GM06990 (cell line): ENCODE data around the gene ZNF862.
A peak's percentile ranks its signal among the peaks of the same experiment; 100 is the strongest.

ENCODE experiments used
- DNase-seq: peaks from one replicate; pipeline ENCODE4 v3.0.0-alpha.2; 2011; ENCODE audit not compliant: insufficient read length; ENCODE audit errors: extremely low read depth
- H3K27me3 ChIP-seq: replicated peaks from 2 replicates; pipeline ENCODE4 v1.6.0; 2011; ENCODE audit warnings: low read length; ENCODE audit not compliant: control insufficient read depth, insufficient read depth
- H3K36me3 ChIP-seq: 2 replicates; pipeline ENCODE4 v1.5.1; 2011; ENCODE audit warnings: low read length; ENCODE audit not compliant: control insufficient read depth, insufficient read depth
- H3K4me3 ChIP-seq: replicated peaks from 2 replicates; pipeline ENCODE4 v1.5.1; 2011; ENCODE audit warnings: low read depth, mild to moderate bottlenecking, control low read depth, low read length
- CTCF ChIP-seq: IDR thresholded peaks from 2 replicates; pipeline ENCODE4 v1.5.1; 2011; ENCODE audit warnings: low read length, control low read depth, mild to moderate bottlenecking, inconsistent platforms; ENCODE audit not compliant: insufficient read depth, poor library complexity, severe bottlenecking

ZNF862 gene

GRCh38 chr7:149874644-149875028, 36.5 kb downstream of the ZNF862 start:
- H3K4me3 ChIP-seq, result peak overlapping the region; percentile 84
- H3K36me3 ChIP-seq, result peaks cover 2% of the 10 kb centered on the region; the same call in 1 of the 2 replicates

GRCh38 chr7:149875396-149875795, 37.2 kb downstream of the ZNF862 start:
- Histone ChIP-seq H3K27me3 (no peaks in the 10 kb centered on the region), H3K36me3 (peaks cover 5% of the 10 kb centered on the region; the same call in 1 of the 2 replicates), H3K4me3 (no peak overlapping the region)
- DNase-seq, result no peak
- no peak for TF ChIP-seq CTCF

More at GRCh38 chr7:149874644-149875028, 36.5 kb downstream of the ZNF862 start:
- DNase-seq, result no peak
- no peak for TF ChIP-seq CTCF
- H3K27me3 ChIP-seq, result no peaks in the 10 kb centered on the region

- no peaks in the 10 kb centered on the region for H3K27me3 ChIP-seq
- DNase-seq, result no peak
- no peak overlapping the region for H3K4me3 ChIP-seq
- peaks cover 5% of the 10 kb centered on the region; the same call in 1 of the 2 replicates for H3K36me3 ChIP-seq
- no peak for TF ChIP-seq CTCF
These were observed 39.8 kb downstream of the ZNF862 start for GRCh38 chr7:149877890-149878522.

GRCh38 chr7:149878523-149878921, 40.3 kb downstream of the ZNF862 start:
- no peak overlapping the region for H3K4me3 ChIP-seq
- H3K27me3 ChIP-seq, result no peaks in the 10 kb centered on the region
- DNase-seq, result no peak
- TF ChIP-seq CTCF, result no peak
- peaks cover 5% of the 10 kb centered on the region; the same call in 1 of the 2 replicates for H3K36me3 ChIP-seq

GRCh38 chr7:149879271-149879743, 41.1 kb downstream of the ZNF862 start:
- peaks cover 5% of the 10 kb centered on the region; the same call in 1 of the 2 replicates for H3K36me3 ChIP-seq
- no peaks in the 10 kb centered on the region for H3K27me3 ChIP-seq
- no peak for TF ChIP-seq CTCF
- no peak overlapping the region for H3K4me3 ChIP-seq
- no peak for DNase-seq
